Measurements from ENCODE around the gene KCNC1.

The KCNC1 gene

DNA sequence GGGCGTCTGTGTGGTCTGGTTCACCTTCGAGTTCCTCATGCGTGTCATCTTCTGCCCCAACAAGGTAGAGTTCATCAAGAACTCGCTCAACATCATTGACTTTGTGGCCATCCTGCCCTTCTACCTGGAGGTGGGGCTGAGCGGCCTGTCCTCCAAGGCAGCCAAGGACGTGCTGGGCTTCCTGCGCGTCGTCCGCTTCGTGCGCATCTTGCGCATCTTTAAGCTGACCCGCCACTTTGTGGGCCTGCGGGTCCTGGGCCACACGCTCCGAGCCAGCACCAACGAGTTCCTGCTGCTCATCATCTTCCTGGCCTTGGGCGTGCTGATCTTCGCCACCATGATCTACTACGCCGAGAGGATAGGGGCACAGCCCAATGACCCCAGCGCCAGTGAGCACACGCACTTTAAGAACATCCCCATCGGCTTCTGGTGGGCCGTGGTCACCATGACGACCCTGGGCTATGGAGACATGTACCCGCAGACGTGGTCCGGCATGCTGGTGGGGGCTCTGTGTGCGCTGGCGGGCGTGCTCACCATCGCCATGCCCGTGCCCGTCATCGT lies 37.3 kb downstream of the KCNC1 start:
- no peak overlapping the region for H3K27ac ChIP-seq (ENCODE audit: low read depth, low read length)
- no peaks in the 10 kb centered on the region for H3K4me1 ChIP-seq (ENCODE audit: insufficient read depth, low read length)
- no peaks in the 10 kb centered on the region for H3K27me3 ChIP-seq (ENCODE audit: control insufficient read depth in 1 of 2, insufficient read depth in 2 of 2, low read length in 2 of 2)
- no peak overlapping the region for H3K4me3 ChIP-seq (ENCODE audit: low read depth in 1 of 2, low read length in 2 of 2)
- H3K9ac ChIP-seq (ENCODE audit: low read length), result no peak overlapping the region
- H3K9me3 ChIP-seq (ENCODE audit: low read length), result no peaks in the 10 kb centered on the region
- no peaks in the 10 kb centered on the region for H3K36me3 ChIP-seq (ENCODE audit: insufficient read depth, low read length)

DNA sequence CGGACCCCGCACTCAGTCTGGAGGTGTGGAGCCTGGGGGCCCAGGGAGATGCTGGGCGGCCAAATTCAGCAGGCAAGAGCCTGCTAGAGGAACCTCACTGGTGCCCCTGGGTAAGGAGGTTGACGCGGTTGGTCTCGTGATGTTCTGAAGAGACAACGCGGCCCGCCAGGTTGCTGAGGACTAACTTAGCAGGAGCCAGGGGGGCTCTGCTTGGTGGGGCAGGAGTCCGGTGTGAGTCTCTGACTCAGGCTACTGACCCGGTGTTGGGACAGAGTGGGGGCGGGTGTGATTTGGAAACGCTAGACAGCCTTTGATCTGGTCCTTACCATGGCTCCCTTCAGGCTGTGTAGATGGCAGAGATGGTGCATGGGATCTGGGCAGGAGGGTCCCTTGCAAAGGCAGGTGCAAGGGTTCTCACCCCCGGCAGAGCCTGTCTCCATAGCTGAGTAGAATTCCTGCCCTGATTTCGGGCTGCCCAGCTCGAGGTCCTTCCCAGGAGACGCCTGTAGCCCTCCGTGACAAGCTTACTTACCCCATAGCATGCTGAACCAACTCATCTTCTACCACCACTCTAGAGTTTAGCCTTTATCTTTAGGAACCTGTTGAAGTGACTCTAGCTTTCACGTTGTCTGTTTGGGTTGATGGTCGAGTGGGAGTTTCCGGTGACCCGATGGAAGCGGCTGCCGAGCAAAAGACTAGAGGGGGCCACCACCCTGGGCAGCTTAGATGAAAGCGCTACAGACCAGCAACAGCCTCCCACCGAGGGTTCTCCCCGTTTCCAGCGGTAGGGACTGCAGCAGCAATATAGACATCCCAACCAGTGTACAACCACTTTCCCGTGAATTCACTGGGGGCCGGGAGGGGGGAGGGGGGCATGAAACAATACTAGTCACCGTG lies 38.4 kb downstream of the KCNC1 start:
- Histone ChIP-seq H3K9ac (ENCODE audit: low read length) (no peak overlapping the region), H3K36me3 (ENCODE audit: insufficient read depth, low read length) (no peaks in the 10 kb centered on the region), H3K4me1 (ENCODE audit: insufficient read depth, low read length) (no peaks in the 10 kb centered on the region), H3K4me3 (ENCODE audit: low read depth in 1 of 2, low read length in 2 of 2) (no peak overlapping the region), H3K27me3 (ENCODE audit: control insufficient read depth in 1 of 2, insufficient read depth in 2 of 2, low read length in 2 of 2) (no peaks in the 10 kb centered on the region), H3K9me3 (ENCODE audit: low read length) (no peaks in the 10 kb centered on the region), H3K27ac (ENCODE audit: low read depth, low read length) (no peak overlapping the region)

DNA sequence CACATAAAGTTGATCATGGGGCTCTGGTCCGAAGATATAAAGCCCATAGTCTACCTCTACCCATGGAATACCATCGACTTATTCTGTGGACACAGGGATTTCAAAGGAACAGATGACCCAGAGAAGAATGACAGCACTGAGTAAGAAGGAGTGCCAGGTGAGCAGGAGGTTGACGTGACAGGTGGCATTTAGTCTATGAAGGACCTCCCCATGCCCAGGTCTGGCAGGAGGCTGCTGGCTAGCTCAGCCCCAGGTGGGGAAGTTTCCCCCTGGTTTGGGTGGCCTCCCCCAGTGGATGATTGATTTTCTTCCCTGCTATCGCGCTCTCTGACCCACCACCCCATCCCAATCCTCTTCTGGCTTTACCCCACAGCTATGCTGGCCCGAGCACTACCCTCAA lies 39.1 kb downstream of the KCNC1 start:
- Histone ChIP-seq H3K36me3 (ENCODE audit: insufficient read depth, low read length) (no peaks in the 10 kb centered on the region), H3K4me1 (ENCODE audit: insufficient read depth, low read length) (no peaks in the 10 kb centered on the region), H3K27ac (ENCODE audit: low read depth, low read length) (no peak overlapping the region), H3K9ac (ENCODE audit: low read length) (no peak overlapping the region), H3K9me3 (ENCODE audit: low read length) (no peaks in the 10 kb centered on the region), H3K27me3 (ENCODE audit: control insufficient read depth in 1 of 2, insufficient read depth in 2 of 2, low read length in 2 of 2) (no peaks in the 10 kb centered on the region), H3K4me3 (ENCODE audit: low read depth in 1 of 2, low read length in 2 of 2) (no peak overlapping the region)

DNA sequence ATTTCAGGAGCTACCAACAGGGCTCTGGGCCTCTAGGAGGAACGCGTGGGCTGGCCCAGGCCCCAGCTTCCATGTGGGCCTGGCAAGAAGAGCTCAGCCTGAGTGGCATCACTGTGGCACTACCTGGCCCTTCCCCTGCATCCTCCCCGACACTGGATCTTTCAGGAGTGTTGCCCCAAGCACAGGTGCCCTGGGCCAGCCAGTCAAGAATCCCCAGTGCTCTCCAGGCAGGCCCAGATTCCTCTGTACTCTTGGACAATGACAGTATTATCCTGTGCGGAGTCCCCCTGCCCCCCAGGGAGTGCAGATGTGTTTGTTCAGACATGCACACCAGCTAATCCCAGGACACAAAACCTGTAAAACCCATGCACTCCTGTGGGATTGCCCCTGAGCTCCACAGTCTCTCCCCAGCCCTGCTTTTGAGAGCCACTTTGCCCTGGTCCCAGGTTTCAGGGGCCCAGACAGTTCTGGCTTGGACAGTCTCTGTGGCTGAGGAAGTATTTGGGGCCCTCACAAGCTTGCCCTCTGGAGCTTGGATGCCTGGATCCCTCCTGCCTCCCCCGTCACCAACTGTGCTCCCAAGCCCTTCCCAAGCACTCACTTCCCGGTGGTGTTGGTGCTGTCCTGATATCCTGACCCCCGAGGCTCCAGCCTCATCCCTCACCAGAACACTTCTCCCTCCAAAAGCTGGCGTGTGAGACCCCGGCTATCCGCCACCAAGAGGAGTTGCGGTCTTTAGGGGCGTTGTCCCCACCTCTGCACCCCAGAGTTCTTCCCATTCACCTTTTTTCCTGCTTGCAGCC lies 39.9 kb downstream of the KCNC1 start:
- H3K9ac ChIP-seq (ENCODE audit: low read length), result no peak overlapping the region
- H3K27ac ChIP-seq (ENCODE audit: low read depth, low read length), result no peak overlapping the region
- no peaks in the 10 kb centered on the region for H3K4me1 ChIP-seq (ENCODE audit: insufficient read depth, low read length)
- no peaks in the 10 kb centered on the region for H3K27me3 ChIP-seq (ENCODE audit: control insufficient read depth in 1 of 2, insufficient read depth in 2 of 2, low read length in 2 of 2)
- H3K9me3 ChIP-seq (ENCODE audit: low read length), result no peaks in the 10 kb centered on the region
- no peak overlapping the region for H3K4me3 ChIP-seq (ENCODE audit: low read depth in 1 of 2, low read length in 2 of 2)
- H3K36me3 ChIP-seq (ENCODE audit: insufficient read depth, low read length), result no peaks in the 10 kb centered on the region

DNA sequence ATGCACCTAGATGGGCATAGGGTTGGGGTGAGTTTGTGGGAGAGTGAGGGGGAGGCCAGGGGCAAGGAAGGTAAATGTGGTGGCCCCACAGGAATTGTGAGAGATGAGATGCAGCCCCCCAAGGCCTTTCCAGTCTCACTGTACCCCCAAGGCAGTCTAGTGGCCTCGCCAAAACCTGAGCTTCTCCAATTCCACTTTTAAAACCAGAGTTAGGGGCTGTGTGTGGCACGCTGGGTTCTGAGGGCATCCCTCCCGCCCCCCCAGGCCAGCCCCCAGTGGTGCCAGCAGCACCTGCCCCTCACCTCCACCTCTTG lies 40.4 kb downstream of the KCNC1 start:
- no peak overlapping the region for H3K27ac ChIP-seq (ENCODE audit: low read depth, low read length)
- H3K4me3 ChIP-seq (ENCODE audit: low read depth in 1 of 2, low read length in 2 of 2), result no peak overlapping the region
- H3K27me3 ChIP-seq (ENCODE audit: control insufficient read depth in 1 of 2, insufficient read depth in 2 of 2, low read length in 2 of 2), result no peaks in the 10 kb centered on the region
- H3K36me3 ChIP-seq (ENCODE audit: insufficient read depth, low read length), result no peaks in the 10 kb centered on the region
- H3K9me3 ChIP-seq (ENCODE audit: low read length), result no peaks in the 10 kb centered on the region
- no peak overlapping the region for H3K9ac ChIP-seq (ENCODE audit: low read length)
- no peaks in the 10 kb centered on the region for H3K4me1 ChIP-seq (ENCODE audit: insufficient read depth, low read length)

DNA sequence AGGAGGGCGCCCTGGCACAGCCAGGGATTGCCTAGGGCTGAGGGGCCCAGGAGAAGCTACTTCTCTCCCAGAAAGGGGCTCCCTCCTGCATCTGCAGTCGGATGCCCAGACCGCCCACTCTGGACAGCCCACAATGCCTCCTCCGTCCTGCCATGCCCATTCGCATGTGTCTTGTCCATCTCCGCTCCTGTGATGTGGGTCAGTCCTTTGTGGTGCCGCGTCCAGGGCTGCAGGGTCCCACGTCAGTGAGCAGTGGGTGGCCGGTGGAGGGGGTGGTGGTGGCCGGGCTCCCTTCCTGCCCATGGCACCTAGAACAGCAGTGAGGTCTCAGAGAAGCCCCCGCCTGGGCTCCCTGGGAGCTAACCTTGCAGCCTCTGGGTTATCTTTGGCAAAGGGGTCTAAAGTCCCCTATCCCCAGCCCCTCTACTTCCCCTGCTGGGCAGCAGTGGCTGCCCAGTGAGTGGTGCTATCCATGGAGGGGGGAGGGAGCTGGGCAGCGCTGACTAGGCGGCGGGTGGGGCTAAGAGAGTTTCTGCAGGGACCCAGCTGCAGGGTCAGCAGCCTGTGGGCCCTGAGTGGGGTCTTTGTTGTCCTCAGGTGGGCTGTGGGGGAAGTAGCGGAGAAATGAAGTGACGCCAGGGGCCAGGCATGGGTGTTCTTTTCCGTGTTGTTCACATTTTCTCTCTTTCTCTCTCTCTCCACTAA lies 41.1 kb downstream of the KCNC1 start:
- no peaks in the 10 kb centered on the region for H3K9me3 ChIP-seq (ENCODE audit: low read length)
- H3K9ac ChIP-seq (ENCODE audit: low read length), result no peak overlapping the region
- H3K27me3 ChIP-seq (ENCODE audit: control insufficient read depth in 1 of 2, insufficient read depth in 2 of 2, low read length in 2 of 2), result no peaks in the 10 kb centered on the region
- H3K27ac ChIP-seq (ENCODE audit: low read depth, low read length), result no peak overlapping the region
- H3K4me3 ChIP-seq (ENCODE audit: low read depth in 1 of 2, low read length in 2 of 2), result no peak overlapping the region
- no peaks in the 10 kb centered on the region for H3K36me3 ChIP-seq (ENCODE audit: insufficient read depth, low read length)
- H3K4me1 ChIP-seq (ENCODE audit: insufficient read depth, low read length), result no peaks in the 10 kb centered on the region

DNA sequence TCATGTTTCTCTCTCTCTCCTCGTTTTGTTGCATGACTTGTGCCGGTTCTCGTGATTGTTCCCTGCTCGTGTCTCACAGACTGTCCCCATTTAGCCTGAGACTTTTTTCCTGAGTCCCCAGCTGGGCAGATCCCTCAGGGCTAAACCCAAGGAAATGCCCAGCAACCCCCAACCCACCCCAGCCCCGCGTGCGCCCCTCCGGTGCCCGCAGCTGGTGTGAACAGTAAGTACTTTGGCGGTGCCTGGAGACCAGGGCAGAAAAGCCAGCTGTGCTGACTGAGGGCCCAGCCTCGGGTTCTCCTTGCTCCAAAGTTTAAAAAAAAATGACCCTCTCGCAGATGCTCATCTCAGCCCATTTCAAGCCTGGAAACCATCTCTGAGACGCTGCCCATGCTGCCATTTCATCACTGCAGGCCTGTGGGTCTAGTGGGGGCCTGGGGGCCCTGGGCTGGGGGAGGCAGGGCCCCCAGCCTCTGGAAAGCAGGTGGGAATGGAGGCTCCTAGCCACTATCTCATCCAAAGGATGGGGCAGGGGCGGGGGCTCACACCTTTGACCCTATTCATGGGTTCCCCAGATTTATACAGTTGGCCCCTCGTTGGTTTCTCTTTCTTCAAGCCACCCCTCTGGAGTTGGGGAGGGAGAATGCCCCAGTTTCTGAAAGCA lies 41.8 kb downstream of the KCNC1 start:
- Histone ChIP-seq H3K4me1 (ENCODE audit: insufficient read depth, low read length) (no peaks in the 10 kb centered on the region), H3K9me3 (ENCODE audit: low read length) (no peaks in the 10 kb centered on the region), H3K36me3 (ENCODE audit: insufficient read depth, low read length) (no peaks in the 10 kb centered on the region), H3K27ac (ENCODE audit: low read depth, low read length) (no peak overlapping the region), H3K4me3 (ENCODE audit: low read depth in 1 of 2, low read length in 2 of 2) (no peak overlapping the region), H3K9ac (ENCODE audit: low read length) (no peak overlapping the region), H3K27me3 (ENCODE audit: control insufficient read depth in 1 of 2, insufficient read depth in 2 of 2, low read length in 2 of 2) (no peaks in the 10 kb centered on the region)

DNA sequence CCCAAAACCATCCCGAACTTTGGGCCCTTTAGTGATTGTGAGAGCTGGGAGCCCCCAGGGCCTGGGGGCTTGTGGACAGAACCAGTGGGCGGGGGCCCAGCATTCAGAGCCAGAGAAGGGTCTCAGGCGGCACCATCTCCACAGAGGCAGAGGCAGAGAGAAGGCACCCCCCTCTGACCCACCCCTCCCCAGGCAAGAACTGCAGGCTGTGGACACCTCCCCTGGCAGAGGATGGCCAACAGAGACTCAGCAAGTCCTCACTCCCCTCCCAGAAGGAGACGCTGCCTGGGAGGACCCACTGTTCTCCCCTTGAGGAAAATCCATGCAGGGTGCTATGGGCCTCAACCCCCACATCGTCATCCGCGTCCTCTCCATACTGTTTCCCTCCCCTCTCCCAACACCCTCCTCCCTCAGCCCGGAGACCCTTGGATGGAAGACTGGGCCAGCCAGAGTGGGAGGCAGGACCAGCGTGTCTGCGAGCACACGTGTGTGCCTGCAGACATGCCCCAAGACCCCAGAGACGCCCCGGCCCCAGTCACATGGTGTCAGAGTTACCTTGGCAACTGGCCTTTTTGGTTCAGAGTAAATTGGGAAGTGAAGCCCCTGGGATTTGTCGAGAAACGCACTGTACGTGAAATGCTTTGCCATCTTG lies 42.6 kb downstream of the KCNC1 start:
- no peak overlapping the region for H3K9ac ChIP-seq (ENCODE audit: low read length)
- no peak overlapping the region for H3K27ac ChIP-seq (ENCODE audit: low read depth, low read length)
- no peaks in the 10 kb centered on the region for H3K4me1 ChIP-seq (ENCODE audit: insufficient read depth, low read length)
- H3K9me3 ChIP-seq (ENCODE audit: low read length), result no peaks in the 10 kb centered on the region
- H3K36me3 ChIP-seq (ENCODE audit: insufficient read depth, low read length), result no peaks in the 10 kb centered on the region
- H3K27me3 ChIP-seq (ENCODE audit: control insufficient read depth in 1 of 2, insufficient read depth in 2 of 2, low read length in 2 of 2), result no peaks in the 10 kb centered on the region
- no peak overlapping the region for H3K4me3 ChIP-seq (ENCODE audit: low read depth in 1 of 2, low read length in 2 of 2)

DNA sequence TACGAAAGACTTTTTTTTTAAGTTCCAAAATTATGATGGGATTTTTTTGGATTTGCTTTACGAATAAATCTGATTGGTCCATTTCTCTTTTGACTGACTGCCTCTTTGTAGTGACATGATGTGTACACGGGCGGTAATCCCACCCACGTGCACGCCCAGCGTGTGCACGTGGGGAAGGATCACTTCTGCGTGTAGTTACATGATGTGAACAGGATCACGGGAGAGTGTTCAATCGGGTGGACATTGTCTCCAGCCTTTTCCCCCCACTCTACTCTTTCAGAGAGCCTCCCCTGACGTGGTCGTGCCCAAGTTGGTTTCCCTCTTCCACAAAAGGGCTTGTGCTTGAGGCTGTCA lies 43.1 kb downstream of the KCNC1 start:
- Histone ChIP-seq H3K9ac (ENCODE audit: low read length) (no peak overlapping the region), H3K4me1 (ENCODE audit: insufficient read depth, low read length) (no peaks in the 10 kb centered on the region), H3K27me3 (ENCODE audit: control insufficient read depth in 1 of 2, insufficient read depth in 2 of 2, low read length in 2 of 2) (no peaks in the 10 kb centered on the region), H3K36me3 (ENCODE audit: insufficient read depth, low read length) (no peaks in the 10 kb centered on the region), H3K27ac (ENCODE audit: low read depth, low read length) (no peak overlapping the region), H3K4me3 (ENCODE audit: low read depth in 1 of 2, low read length in 2 of 2) (no peak overlapping the region), H3K9me3 (ENCODE audit: low read length) (no peaks in the 10 kb centered on the region)

DNA sequence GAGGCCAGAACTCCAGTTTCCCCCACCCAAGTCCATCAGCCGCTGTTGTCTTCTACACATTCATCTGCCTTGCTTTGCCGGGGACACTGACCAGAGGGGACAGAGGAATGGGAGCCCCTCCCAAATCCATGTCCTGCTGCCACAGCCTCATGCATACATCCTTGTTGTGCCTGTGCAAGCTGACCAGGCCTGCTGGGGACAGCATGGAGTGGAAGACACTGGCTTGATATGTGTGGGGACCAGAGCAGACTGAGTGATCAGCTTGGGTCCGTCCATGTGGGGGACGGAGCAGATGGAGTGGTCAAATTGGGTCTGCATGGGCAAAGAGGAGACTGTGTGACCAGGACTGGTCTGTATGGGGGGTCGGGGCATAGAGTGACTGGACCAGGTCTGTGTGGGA lies 43.8 kb downstream of the KCNC1 start:
- Histone ChIP-seq H3K4me1 (ENCODE audit: insufficient read depth, low read length) (no peaks in the 10 kb centered on the region), H3K4me3 (ENCODE audit: low read depth in 1 of 2, low read length in 2 of 2) (no peak overlapping the region), H3K9ac (ENCODE audit: low read length) (no peak overlapping the region), H3K27me3 (ENCODE audit: control insufficient read depth in 1 of 2, insufficient read depth in 2 of 2, low read length in 2 of 2) (no peaks in the 10 kb centered on the region), H3K36me3 (ENCODE audit: insufficient read depth, low read length) (no peaks in the 10 kb centered on the region), H3K9me3 (ENCODE audit: low read length) (no peaks in the 10 kb centered on the region), H3K27ac (ENCODE audit: low read depth, low read length) (no peak overlapping the region)
